Mucosa of gallbladder (tissue), 1 donor: ENCODE data around the gene TMEM120A. TPM values are rescaled to one million over a fixed set of nuclear protein-coding genes. Genes with fewer than 3 reads are reported as not detected.
A peak's percentile ranks its signal among the peaks of the same experiment; 100 is the strongest.

Experiments
- DNase-seq: peaks from one replicate; pipeline ENCODE4 v3.0.0-alpha.2; 2020; ENCODE audit warnings: low spot score
- total RNA-seq: library from RNA; stranded (reverse); gene quantifications from one replicate; pipeline ENCODE4 v1.2.1, GENCODE V29; 2021
- donor health status: DM: no; HTN: no; CAD: no.

TMEM120A gene
- total RNA-seq, 1 donor from 2014 or later, result 69.1 TPM

GRCh38 chr7:75960372-75960771 is 34.0 kb downstream of the TMEM120A start:
- DNase-seq, result no peak

- no peak for DNase-seq
Measured at GRCh38 chr7:75958802-75959543, 35.4 kb downstream of the TMEM120A start.

- peak; percentile 83 for DNase-seq
Measured at GRCh38 chr7:75957021-75957736, 37.2 kb downstream of the TMEM120A start.

- no peak for DNase-seq
Measured at GRCh38 chr7:75955331-75955955, 39.0 kb downstream of the TMEM120A start.

- DNase-seq, result no peak
Measured at GRCh38 chr7:75953931-75954330, 40.5 kb downstream of the TMEM120A start.

- no peak for DNase-seq
Measured at GRCh38 chr7:75953431-75953830, 41.0 kb downstream of the TMEM120A start.

- no peak for DNase-seq
Measured at GRCh38 chr7:75951506-75951905, 42.9 kb downstream of the TMEM120A start.

- DNase-seq, result no peak
Measured at GRCh38 chr7:75950111-75950681, 44.2 kb downstream of the TMEM120A start.

- DNase-seq, result no peak
Measured at GRCh38 chr7:75948179-75948578, 46.2 kb downstream of the TMEM120A start.

- DNase-seq, result no peak
Measured at GRCh38 chr7:75946207-75946855, 48.1 kb downstream of the TMEM120A start.

GRCh38 chr7:75945297-75946168 is 48.9 kb downstream of the TMEM120A start:
- no peak for DNase-seq

- DNase-seq, result no peak
Measured at GRCh38 chr7:75944507-75944906, 49.9 kb downstream of the TMEM120A start.

GRCh38 chr7:75943864-75944263 is 50.5 kb downstream of the TMEM120A start:
- DNase-seq, result peak; percentile 69

- DNase-seq, result no peak
Measured at GRCh38 chr7:75938921-75939320, 55.5 kb downstream of the TMEM120A start.

- peak; percentile 65 for DNase-seq
Measured at GRCh38 chr7:75937958-75938786, 56.2 kb downstream of the TMEM120A start.

Other genes starting within 250 kb of the TMEM120A start
- gene CCL26, start 222.4 kb downstream of the TMEM120A start, total RNA-seq, result 0.89 TPM
- 0.92 TPM for gene CCL24, start 180.8 kb downstream of the TMEM120A start, total RNA-seq
- 56.4 TPM for gene RHBDD2, start 115.6 kb downstream of the TMEM120A start, total RNA-seq
- gene POR, start 79.4 kb downstream of the TMEM120A start, total RNA-seq, result 195 TPM
- 28.4 TPM for gene STYXL1, start 53.4 kb upstream of the TMEM120A start, total RNA-seq
- gene MDH2, start 53.5 kb upstream of the TMEM120A start, total RNA-seq, result 135 TPM
- 1.6 TPM for gene SRRM3, start 207.3 kb upstream of the TMEM120A start, total RNA-seq